ENCODE measurements around the gene GPR35.
"Not testable (repeated sequence)": the region's sequence is repeated elsewhere in the genome, so short reads cannot be mapped to it uniquely, and the experiment has no call there.

Gene GPR35

DNA sequence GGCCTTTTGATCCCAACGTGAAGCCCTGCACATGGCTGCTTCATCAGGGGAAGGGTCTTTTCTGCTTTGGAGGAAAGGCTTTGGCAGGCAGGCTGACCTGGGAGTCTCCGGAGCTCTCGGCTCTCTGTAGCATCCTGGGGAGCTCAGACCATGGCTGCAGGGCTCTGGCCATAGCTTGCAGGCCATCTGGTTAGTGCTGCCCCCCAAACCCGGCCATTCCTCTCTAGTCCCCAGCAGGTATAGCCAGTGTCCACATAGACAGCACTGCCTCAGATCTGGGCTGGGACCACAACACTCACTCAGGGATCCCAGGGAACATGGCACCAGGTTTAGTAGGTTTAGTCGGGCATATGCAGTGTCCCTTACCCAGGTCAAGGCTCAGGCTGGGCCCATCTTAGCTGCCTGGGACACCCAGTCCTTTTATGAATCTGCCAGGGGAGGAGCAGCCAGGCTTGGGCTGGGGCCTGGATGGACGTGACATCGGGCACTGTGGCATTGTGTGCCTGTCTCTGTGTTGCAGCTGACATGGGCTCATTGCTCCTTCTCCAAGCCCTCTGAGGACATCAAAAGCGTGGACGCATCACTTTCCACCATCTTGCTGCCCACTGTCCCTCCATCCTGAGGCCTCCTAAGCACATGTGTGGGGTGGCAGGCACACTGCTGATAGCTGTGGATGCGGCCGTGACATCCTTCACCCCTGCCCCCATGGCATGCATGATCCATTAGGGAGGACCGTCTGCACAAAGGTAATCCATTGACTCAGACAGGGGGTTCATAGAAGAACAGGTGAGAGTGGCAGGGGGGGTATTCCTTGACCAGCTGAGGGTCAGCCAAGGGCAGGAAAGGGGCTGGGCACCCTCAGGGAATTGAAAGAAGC, 19.2 kb upstream of the GPR35 start:
- no peak for DNase-seq (ENCODE audit: extremely low read depth, low read depth)
- TF ChIP-seq, protein P1, sequence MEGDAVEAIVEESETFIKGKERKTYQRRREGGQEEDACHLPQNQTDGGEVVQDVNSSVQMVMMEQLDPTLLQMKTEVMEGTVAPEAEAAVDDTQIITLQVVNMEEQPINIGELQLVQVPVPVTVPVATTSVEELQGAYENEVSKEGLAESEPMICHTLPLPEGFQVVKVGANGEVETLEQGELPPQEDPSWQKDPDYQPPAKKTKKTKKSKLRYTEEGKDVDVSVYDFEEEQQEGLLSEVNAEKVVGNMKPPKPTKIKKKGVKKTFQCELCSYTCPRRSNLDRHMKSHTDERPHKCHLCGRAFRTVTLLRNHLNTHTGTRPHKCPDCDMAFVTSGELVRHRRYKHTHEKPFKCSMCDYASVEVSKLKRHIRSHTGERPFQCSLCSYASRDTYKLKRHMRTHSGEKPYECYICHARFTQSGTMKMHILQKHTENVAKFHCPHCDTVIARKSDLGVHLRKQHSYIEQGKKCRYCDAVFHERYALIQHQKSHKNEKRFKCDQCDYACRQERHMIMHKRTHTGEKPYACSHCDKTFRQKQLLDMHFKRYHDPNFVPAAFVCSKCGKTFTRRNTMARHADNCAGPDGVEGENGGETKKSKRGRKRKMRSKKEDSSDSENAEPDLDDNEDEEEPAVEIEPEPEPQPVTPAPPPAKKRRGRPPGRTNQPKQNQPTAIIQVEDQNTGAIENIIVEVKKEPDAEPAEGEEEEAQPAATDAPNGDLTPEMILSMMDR (IDR thresholded peaks at IDR 0.05; ENCODE audit: low read depth, low read length, missing control alignments) = no peak
- no peak overlapping the region for H3K4me3 ChIP-seq (replicated peaks; ENCODE audit: low read depth, low read length)

DNA sequence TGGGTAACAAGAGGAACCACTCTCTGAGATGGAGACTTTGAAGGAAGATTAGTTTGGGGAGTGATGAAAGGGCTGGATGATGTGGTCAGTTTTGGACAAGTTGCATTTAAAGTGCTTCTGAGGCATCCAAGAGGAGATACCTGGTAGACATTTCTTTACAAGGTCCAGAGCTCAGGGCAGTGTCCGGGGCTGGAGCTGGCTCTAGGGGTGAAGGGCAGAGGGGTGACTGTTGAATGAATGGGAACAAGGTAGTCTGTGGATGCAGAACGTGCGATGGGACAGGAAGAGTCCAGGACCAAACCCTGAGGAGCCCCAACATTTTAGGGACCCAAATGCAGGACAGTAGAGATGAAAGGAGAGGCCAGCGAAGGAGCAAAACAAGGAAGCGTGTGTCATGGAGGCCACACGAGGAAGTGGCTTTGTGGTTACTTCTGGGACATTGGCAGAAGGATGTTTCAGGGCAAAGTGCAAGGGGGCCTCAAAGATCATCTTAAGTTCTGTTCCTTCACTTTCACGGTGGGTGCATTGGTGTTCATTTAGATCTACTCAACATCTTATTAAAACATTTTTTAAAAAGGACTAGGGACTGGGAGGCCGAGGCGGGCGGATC, 13.6 kb upstream of the GPR35 start:
- H3K4me3 ChIP-seq (replicated peaks; ENCODE audit: low read depth, low read length) = no peak overlapping the region
- DNase-seq (ENCODE audit: extremely low read depth, low read depth) = no peak
- TF ChIP-seq, protein P1 (IDR thresholded peaks at IDR 0.05; ENCODE audit: low read depth, low read length, missing control alignments) = no peak

DNA sequence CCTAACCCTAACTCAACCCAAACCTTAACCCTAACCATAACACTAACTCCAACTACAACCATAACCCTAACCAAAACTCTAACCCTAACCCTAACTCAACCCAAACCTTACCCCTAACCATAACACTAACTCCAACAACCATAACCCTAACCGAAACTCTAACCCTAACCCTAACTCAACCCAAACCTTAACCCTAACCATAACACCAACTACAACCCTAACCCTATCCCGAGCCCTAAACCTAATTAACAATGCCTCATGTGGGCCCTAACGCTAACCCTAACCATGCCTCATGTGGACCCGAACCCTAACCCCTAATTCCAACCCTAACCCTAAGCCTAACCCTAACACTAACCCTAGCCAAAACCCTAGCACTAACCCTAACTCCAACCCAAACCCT, 11.5 kb upstream of the GPR35 start:
- DNase-seq (ENCODE audit: extremely low read depth, low read depth) = no peak
- H3K4me3 ChIP-seq (replicated peaks; ENCODE audit: low read depth, low read length) = no peak overlapping the region
- TF ChIP-seq, protein P1 (IDR thresholded peaks at IDR 0.05; ENCODE audit: low read depth, low read length, missing control alignments) = no peak

DNA sequence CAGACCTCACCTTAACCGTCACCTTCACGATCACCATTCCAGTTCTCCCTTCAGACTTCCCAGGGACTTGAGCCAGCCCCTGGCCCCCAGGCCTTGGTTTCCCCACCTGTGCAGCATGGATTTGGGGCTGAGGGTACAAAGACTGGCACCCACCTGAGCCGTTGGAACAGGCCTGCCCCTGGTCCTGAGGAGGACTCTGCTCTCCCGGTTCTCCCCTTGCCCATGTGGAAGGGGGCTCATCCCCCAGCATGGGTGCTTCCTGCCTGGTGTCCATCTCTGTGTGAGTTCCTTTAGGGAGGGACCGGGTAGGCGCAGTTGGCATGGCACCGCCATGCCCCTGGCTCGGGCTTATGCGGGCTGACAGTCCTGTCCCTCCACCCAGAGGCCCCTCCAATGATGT, 10.9 kb upstream of the GPR35 start:
- TF ChIP-seq, protein P1 (IDR thresholded peaks at IDR 0.05; ENCODE audit: low read depth, low read length, missing control alignments) = no peak
- no peak for DNase-seq (ENCODE audit: extremely low read depth, low read depth)
- no peak overlapping the region for H3K4me3 ChIP-seq (replicated peaks; ENCODE audit: low read depth, low read length)

DNA sequence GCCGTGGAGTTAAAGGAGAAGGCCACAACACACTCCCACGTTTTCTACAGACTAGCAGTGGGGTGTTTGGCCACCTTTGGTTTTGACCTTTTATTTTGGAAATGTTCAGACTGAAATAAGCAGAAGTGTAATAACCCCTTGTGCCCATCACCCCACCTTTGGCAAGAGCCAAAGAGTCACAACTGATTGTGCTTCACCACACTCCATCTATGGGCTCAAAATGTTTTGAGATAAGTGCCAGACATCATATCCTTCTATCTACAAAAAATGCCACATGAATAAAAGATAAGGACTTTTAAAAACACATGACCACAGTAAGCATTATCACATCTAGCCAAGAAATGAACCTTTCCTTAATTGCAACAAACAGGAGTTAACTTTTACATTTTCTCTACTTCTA, 9.9 kb upstream of the GPR35 start:
- DNase-seq (ENCODE audit: extremely low read depth, low read depth) = no peak
- TF ChIP-seq, protein P1 (IDR thresholded peaks at IDR 0.05; ENCODE audit: low read depth, low read length, missing control alignments) = no peak
- H3K4me3 ChIP-seq (replicated peaks; ENCODE audit: low read depth, low read length) = no peak overlapping the region

DNA sequence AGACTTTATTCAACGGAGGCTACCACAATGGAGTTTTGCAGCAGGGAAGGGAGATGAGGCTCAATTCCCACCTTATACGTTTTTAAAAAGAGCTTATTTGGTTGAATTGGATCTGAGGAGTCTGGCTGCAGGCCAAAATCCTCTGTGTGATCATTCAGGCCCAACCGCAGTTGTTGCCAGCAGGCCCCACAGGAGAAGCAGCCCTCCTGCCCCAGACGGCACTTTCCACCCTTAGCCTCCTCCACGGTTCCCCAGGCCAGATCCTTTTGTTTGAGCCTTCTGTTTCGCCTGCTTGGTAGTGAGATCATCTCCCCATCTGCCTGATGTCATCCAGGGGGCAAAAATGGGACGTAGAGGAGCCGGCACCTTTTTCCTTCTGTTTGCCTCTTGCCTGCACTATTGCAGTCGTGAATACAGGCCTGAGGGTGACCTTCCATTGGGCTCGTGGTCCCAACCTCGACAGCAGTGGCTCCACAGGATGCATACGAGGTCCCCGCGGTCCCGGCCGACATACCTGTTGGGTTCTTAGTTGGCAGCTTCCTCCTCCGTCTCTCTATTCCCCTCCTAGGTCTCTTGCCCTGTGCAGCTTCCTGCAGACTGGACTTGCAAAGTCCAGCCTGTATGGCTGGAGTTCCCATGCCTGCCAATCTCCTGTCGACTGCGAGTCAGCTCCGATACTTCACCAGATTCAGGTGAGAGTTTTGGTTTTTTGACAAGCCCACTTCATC, 9.3 kb upstream of the GPR35 start:
- no peak for DNase-seq (ENCODE audit: extremely low read depth, low read depth)
- H3K4me3 ChIP-seq (replicated peaks; ENCODE audit: low read depth, low read length) = no peak overlapping the region
- TF ChIP-seq, protein P1 (IDR thresholded peaks at IDR 0.05; ENCODE audit: low read depth, low read length, missing control alignments) = no peak

DNA sequence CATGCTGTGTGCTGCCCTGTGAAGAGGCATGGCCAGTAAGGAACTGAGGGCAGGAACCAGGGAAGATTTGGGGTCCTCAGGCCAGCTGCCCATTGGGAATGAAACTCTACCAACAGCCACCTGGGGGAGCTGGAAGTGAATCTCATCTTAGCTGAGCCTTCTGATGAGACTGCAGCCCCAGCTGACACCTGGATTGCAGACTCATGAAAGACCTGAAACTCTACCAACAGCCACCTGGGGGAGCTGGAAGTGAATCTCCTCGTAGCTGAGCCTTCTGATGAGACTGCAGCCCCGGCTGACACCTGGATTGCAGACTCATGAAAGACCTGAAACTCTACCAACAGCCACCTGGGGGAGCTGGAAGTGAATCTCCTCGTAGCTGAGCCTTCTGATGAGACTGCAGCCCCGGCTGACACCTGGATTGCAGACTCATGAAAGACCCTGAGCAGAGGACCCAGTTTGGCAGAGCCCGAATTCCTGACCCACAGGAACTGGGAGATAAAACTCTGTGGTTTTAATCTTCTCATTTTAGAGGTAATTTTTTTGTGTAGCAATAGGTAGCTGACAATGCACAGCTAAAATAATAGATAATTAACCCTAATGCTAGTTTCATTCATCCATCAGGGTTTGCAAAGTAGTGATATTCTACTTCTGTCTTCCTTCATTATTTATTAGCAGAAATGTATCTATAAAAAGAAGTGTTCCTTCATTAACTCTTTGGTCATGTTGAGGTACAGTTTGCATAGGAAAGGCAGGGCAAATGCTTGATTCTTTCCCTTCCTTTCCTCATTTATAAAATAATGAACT, 8.2 kb upstream of the GPR35 start:
- not testable (repeated sequence) for H3K4me3 ChIP-seq (replicated peaks; ENCODE audit: low read depth, low read length); DNase-seq (ENCODE audit: extremely low read depth, low read depth)

All from HFF-Myc (cell line).